Measurements from ENCODE around the gene COA6.
"Not testable (repeated sequence)": the region's sequence is repeated elsewhere in the genome, so short reads cannot be mapped to it uniquely, and the experiment has no call there.

- not testable (repeated sequence) for TF ChIP-seq CTCF, POLR2A (IDR thresholded peaks at IDR 0.05)
Measured at GRCh38 chr1:234399515-234399914, 26.3 kb downstream of the COA6 start.
